ENCODE results near the gene RGS7.
"Not testable (repeated sequence)": the region's sequence is repeated elsewhere in the genome, so short reads cannot be mapped to it uniquely, and the experiment has no call there.

The RGS7 gene

GRCh38 chr1:240763771-240764170 is 593.2 kb downstream of the RGS7 start:
- no peak for DNase-seq

- not testable (repeated sequence) for DNase-seq
Observed at GRCh38 chr1:240763095-240763494, 593.9 kb downstream of the RGS7 start.

- DNase-seq, result not testable (repeated sequence)
Observed at GRCh38 chr1:240762471-240762987, 594.5 kb downstream of the RGS7 start.

GRCh38 chr1:240758777-240759176 is 598.2 kb downstream of the RGS7 start:
- DNase-seq, result not testable (repeated sequence)

- no peak for DNase-seq
Observed at GRCh38 chr1:240758296-240758695, 598.7 kb downstream of the RGS7 start.

GRCh38 chr1:240747907-240748306 is 609.1 kb downstream of the RGS7 start:
- DNase-seq, result no peak

- DNase-seq, result no peak
Observed at GRCh38 chr1:240743705-240744104, 613.3 kb downstream of the RGS7 start.

GRCh38 chr1:240739754-240740153 is 617.3 kb downstream of the RGS7 start:
- no peak for DNase-seq

- no peak for DNase-seq
Observed at GRCh38 chr1:240739139-240739538, 617.9 kb downstream of the RGS7 start.

- no peak for DNase-seq
Observed at GRCh38 chr1:240737766-240738265, 619.2 kb downstream of the RGS7 start.

GRCh38 chr1:240737298-240737697 is 619.7 kb downstream of the RGS7 start:
- DNase-seq, result no peak

GRCh38 chr1:240734705-240735104 is 622.3 kb downstream of the RGS7 start:
- not testable (repeated sequence) for DNase-seq

- DNase-seq, result no peak
Observed at GRCh38 chr1:240734001-240734400, 623.0 kb downstream of the RGS7 start.

- no peak for DNase-seq
Observed at GRCh38 chr1:240732390-240732789, 624.6 kb downstream of the RGS7 start.
